Ectodermal cell (in vitro differentiated cells): ENCODE measurements around the gene NID2.

Experiments used
- H3K27ac ChIP-seq: 2 replicates; pipeline ENCODE4 v1.7.0; 2013; ENCODE audit warnings: mild to moderate bottlenecking, low read depth, low read length; ENCODE audit not compliant: insufficient read depth, poor library complexity, severe bottlenecking
- H3K27me3 ChIP-seq: 2 replicates; pipeline ENCODE4 v1.7.0; 2013; ENCODE audit warnings: mild to moderate bottlenecking, low read length; ENCODE audit not compliant: insufficient read depth, control insufficient read depth, poor library complexity, severe bottlenecking
- H3K36me3 ChIP-seq: one replicate; pipeline ENCODE4 v1.7.0; 2013; ENCODE audit warnings: low read length; ENCODE audit not compliant: control insufficient read depth, insufficient read depth
- H3K4me1 ChIP-seq: one replicate; pipeline ENCODE4 v1.7.0; 2013; ENCODE audit warnings: low read length; ENCODE audit not compliant: control insufficient read depth, insufficient read depth
- H3K4me3 ChIP-seq: 2 replicates; pipeline ENCODE4 v1.7.0; 2013; ENCODE audit warnings: low read depth, low read length, control low read depth; ENCODE audit not compliant: insufficient read depth
- H3K9me3 ChIP-seq: 2 replicates; pipeline ENCODE4 v1.7.0; 2013; ENCODE audit warnings: mild to moderate bottlenecking, low read length, moderate library complexity; ENCODE audit not compliant: control insufficient read depth
- WGBS, 2 experiments: methylation state at CpG; one replicate each; pipeline ENCODE4 v1.1.7; 2013; ENCODE audit warnings: missing lambda C conversion rate in 2 of 2; 5-methylcytosine and 5-hydroxymethylcytosine counted together

NID2 gene

DNA sequence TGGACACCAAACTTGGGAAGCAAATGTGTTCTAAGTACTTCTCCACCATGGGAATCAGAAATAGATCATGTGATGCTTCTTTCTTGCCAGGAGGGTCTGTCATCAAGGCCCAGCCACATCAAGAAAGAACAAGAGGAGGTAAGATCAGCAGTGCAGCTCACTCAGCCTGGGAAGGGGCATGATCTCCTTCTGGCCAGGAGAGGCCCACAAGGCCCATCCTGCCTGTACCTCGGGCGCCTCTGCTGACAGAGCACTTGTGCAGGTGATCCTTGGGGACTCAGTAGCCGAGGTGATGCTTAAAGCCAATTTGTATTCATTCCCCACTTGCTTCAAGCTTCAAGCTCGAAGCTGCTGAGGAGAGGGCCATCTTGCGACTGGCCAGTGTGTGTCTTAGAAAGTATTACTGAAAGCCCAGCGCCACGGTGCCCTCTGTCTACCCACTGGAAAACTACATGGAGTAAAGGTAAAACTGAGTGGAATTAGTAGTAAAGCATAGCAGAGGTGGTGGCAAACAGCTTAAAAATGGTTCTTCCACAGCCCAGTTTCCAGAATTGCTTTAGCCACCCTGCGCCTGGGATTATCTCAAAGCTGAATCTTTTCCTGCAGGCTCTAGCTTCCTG lies 53.3 kb downstream of the NID2 start:
- no peak overlapping the region for H3K27ac ChIP-seq
- no peaks in the 10 kb centered on the region for H3K9me3 ChIP-seq
- WGBS, 2 experiments = 80 to 85% methylated on average over 8 of the region's 8 CpGs
- H3K4me3 ChIP-seq = no peak overlapping the region
- peaks cover 8% of the 10 kb centered on the region for H3K4me1 ChIP-seq
- H3K36me3 ChIP-seq = no peaks in the 10 kb centered on the region
- no peaks in the 10 kb centered on the region for H3K27me3 ChIP-seq

DNA sequence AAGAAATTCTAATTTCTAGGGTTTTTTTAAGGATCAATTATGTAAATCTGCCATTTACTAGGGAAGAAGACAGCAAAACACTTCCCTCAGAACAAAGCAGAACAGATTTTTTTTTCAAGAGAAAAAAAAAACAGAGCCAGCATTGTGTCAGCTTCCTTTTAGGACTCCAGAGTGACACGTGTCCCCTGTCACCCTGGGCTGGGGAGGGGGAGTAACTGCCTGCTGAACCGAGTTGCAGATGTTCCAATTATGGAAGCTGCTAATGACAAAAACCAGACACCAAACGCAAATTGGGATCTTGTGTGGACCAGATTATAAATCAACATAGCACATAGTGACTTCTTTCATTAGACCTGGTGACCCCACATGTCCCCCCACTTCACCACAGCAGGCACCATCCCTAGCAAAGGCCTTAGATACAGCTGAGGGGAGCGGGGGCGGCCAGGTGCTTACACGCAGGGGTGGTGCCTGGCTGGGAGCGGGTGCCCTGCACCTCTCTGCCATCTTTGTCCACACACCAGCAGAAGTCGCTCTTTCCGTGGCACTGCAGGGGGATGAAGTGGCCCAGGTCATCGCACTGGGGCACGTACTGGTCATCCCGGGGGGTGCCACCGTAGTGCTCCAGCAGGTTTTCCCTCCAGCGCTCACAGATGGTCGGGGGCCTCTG lies 54.1 kb downstream of the NID2 start:
- WGBS, 2 experiments = 88 to 91% methylated on average over 15 of the region's 15 CpGs
- H3K27ac ChIP-seq = no peak overlapping the region
- H3K9me3 ChIP-seq = no peaks in the 10 kb centered on the region
- no peak overlapping the region for H3K4me3 ChIP-seq
- H3K4me1 ChIP-seq = peaks cover 8% of the 10 kb centered on the region
- no peaks in the 10 kb centered on the region for H3K36me3 ChIP-seq
- H3K27me3 ChIP-seq = no peaks in the 10 kb centered on the region

DNA sequence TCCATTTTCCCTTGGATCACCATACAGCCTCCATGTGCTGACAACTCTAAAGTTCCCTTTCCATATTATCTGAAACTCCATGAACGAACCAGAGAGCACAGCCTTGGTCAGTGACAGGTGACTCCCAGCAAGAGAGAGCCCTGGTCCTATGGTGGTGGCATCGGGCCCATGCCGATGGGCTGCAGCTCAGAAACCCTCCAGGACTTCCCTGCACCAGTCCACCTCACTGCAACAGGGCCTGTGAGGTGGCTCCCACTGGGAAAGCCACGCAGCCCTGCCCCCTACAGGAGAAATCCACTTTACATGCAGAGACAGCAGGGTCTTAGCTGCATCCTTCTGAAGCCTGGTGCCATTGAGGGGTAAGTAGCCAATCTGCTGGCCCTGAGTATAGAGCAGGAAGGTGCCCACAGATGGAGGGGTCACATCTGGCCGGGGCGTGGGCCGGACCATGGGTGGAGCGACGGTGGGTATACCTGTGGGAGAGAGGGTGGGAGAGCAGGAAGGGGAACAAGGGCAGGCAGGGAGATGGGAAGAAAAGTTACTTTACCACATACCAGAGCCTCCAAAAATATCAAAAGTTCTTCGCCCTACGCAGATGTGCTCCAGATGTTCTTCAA lies 54.8 kb downstream of the NID2 start:
- no peaks in the 10 kb centered on the region for H3K27me3 ChIP-seq
- WGBS, 2 experiments = 79 to 87% methylated on average over 9 to 11 of the region's 11 CpGs
- no peak overlapping the region for H3K27ac ChIP-seq
- H3K9me3 ChIP-seq = no peaks in the 10 kb centered on the region
- no peak overlapping the region for H3K4me3 ChIP-seq
- H3K4me1 ChIP-seq = peaks cover 8% of the 10 kb centered on the region
- H3K36me3 ChIP-seq = no peaks in the 10 kb centered on the region

DNA sequence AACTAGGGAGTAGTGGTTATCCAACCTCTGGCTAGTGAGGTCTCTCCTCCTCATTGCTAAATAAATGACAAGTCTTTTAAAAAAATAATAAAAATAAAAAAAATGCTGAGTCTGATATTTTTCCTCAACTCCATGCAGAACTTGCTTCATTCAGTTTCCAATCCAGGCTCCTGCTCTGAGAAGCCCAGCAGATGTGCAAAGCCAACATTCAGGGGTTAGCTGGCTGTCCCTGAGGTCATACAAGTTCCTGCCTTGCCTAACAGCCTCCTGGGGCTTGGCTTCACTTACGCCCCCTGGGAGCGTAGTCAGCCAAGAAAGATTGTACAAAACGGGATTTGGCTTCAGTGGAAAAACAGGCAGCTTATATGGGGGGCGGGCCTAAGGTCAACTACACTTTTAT lies 56.2 kb downstream of the NID2 start:
- H3K9me3 ChIP-seq = no peaks in the 10 kb centered on the region
- H3K27me3 ChIP-seq = no peaks in the 10 kb centered on the region
- WGBS, 2 experiments = 79 to 87% methylated on average over 4 of the region's 4 CpGs
- no peaks in the 10 kb centered on the region for H3K36me3 ChIP-seq
- no peak overlapping the region for H3K4me3 ChIP-seq
- peaks cover 8% of the 10 kb centered on the region for H3K4me1 ChIP-seq
- peak overlapping the region; percentile 4 for H3K27ac ChIP-seq

DNA sequence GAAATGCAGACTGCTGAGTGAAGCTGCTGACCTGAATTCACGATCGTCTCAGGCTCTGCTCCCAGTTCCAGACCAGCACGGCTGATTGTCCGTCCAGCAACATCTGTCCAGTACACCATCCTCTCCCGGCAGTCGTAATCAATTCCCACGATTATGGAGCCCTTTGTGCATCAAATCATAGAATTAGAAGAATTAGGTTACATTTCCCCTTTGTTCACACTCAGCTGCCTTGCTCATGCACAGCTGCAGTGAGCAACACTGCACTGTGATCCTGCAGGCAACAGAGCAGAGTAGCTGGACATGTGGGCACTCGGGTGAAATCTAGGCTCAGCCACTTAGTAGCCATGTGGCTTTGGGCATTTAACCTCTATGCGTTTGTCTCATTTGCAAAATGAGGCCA lies 57.3 kb downstream of the NID2 start:
- Histone ChIP-seq H3K4me1 (peaks cover 8% of the 10 kb centered on the region), H3K36me3 (peaks cover 2% of the 10 kb centered on the region), H3K9me3 (no peaks in the 10 kb centered on the region), H3K27ac (no peak overlapping the region), H3K4me3 (no peak overlapping the region), H3K27me3 (no peaks in the 10 kb centered on the region)
- WGBS, 2 experiments = 95 to 96% methylated on average over 9 of the region's 9 CpGs

DNA sequence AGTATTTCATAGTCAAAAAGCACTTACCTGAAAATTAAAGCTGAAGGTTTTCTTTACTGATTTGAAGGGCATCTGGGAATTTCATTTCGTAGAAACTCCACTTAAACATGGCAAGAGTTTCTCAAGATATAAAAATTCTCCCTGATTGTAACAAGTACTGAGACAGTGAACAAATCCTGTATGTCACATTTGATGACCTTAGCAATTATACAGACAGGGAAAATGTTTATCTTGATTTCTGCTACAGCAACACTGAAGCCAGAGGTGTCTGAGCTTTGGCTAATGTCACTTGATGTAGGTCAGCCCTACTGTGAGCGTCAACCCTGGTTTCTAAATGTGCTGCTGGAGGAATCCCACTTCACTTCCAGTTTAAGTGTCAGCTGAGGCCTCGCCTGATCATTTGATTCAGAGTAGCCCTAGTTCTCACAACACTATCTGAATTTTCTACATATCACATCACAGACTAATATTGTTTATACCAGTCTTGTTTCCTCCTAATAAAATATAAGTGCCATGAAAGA lies 58.6 kb downstream of the NID2 start:
- peaks cover 15% of the 10 kb centered on the region for H3K36me3 ChIP-seq
- 98 to 99% methylated on average over 3 of the region's 3 CpGs for WGBS, 2 experiments

GRCh38 chr14:52008136-52008535 lies 60.7 kb downstream of the NID2 start:
- Histone ChIP-seq H3K36me3 (peaks cover 31% of the 10 kb centered on the region), H3K27ac (no peak overlapping the region), H3K4me3 (no peak overlapping the region), H3K9me3 (no peaks in the 10 kb centered on the region), H3K4me1 (no peaks in the 10 kb centered on the region), H3K27me3 (no peaks in the 10 kb centered on the region)
- 95% methylated on average over 4 of the region's 4 CpGs for WGBS, 2 experiments

More for the DNA sequence above, 58.6 kb downstream of the NID2 start:
- H3K9me3 ChIP-seq = no peaks in the 10 kb centered on the region
- H3K4me3 ChIP-seq = no peak overlapping the region
- H3K4me1 ChIP-seq = peaks cover 4% of the 10 kb centered on the region
- H3K27ac ChIP-seq = no peak overlapping the region
- no peaks in the 10 kb centered on the region for H3K27me3 ChIP-seq

- no peak overlapping the region for H3K27ac ChIP-seq
- WGBS, 2 experiments = 89 to 100% methylated on average over 1 of the region's 1 CpG
- no peaks in the 10 kb centered on the region for H3K9me3 ChIP-seq
- no peaks in the 10 kb centered on the region for H3K27me3 ChIP-seq
- H3K36me3 ChIP-seq = peaks cover 31% of the 10 kb centered on the region
- H3K4me1 ChIP-seq = no peaks in the 10 kb centered on the region
- no peak overlapping the region for H3K4me3 ChIP-seq
These were observed 61.2 kb downstream of the NID2 start for GRCh38 chr14:52007637-52008036.

- Histone ChIP-seq H3K4me3 (no peak overlapping the region), H3K36me3 (peaks cover 35% of the 10 kb centered on the region), H3K27me3 (no peaks in the 10 kb centered on the region), H3K9me3 (no peaks in the 10 kb centered on the region), H3K4me1 (no peaks in the 10 kb centered on the region), H3K27ac (no peak overlapping the region)
- 93 to 100% methylated on average over 1 of the region's 1 CpG for WGBS, 2 experiments
These were observed 61.6 kb downstream of the NID2 start for GRCh38 chr14:52007211-52007610.

DNA sequence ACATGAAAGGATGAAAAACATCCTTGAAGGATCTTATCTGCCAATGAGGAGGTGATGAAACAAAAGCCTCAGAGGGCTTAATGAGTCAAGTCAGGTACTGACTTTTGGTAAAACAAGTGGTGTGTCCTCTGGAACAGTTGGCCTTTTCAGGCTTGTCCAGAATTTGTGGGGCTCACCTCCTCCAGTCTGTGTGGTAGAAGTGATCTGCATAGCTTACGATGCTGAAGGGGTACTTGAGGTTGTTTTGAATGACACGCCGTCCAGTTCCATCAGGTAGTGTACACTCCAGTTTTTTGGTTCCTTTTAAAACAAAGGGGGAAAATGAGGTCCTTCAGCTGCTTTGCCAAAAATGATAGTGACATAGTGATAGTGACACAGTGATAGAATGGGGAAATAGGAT lies 62.5 kb downstream of the NID2 start:
- no peaks in the 10 kb centered on the region for H3K4me1 ChIP-seq
- no peak overlapping the region for H3K4me3 ChIP-seq
- H3K36me3 ChIP-seq = peaks cover 38% of the 10 kb centered on the region
- no peak overlapping the region for H3K27ac ChIP-seq
- H3K9me3 ChIP-seq = no peaks in the 10 kb centered on the region
- WGBS, 2 experiments = 100% methylated on average over 3 of the region's 3 CpGs
- no peaks in the 10 kb centered on the region for H3K27me3 ChIP-seq
